HG03354 (cell line): ENCODE measurements around the gene ELP4.
A peak's percentile ranks its signal among the peaks of the same experiment; 100 is the strongest.
"Not testable (repeated sequence)": the region's sequence is repeated elsewhere in the genome, so short reads cannot be mapped to it uniquely, and the experiment has no call there.

ENCODE experiments used
- ATAC-seq: cut with Tn5 transposase; IDR thresholded peaks from one replicate; pipeline ENCODE4 v1.9.1; 2021; ENCODE audit warnings: mild to moderate bottlenecking; ENCODE audit not compliant: unreplicated experiment, poor library complexity, severe bottlenecking

The ELP4 gene

GRCh38 chr11:31636983-31637382, 127.4 kb downstream of the ELP4 start:
- no peak for ATAC-seq

- no peak for ATAC-seq
Measured at GRCh38 chr11:31640611-31641010, 131.0 kb downstream of the ELP4 start.

GRCh38 chr11:31641477-31642062, 132.0 kb downstream of the ELP4 start:
- no peak for ATAC-seq

- ATAC-seq, result no peak
Measured at GRCh38 chr11:31643857-31644256, 134.3 kb downstream of the ELP4 start.

- ATAC-seq, result no peak
Measured at GRCh38 chr11:31645747-31646146, 136.2 kb downstream of the ELP4 start.

DNA sequence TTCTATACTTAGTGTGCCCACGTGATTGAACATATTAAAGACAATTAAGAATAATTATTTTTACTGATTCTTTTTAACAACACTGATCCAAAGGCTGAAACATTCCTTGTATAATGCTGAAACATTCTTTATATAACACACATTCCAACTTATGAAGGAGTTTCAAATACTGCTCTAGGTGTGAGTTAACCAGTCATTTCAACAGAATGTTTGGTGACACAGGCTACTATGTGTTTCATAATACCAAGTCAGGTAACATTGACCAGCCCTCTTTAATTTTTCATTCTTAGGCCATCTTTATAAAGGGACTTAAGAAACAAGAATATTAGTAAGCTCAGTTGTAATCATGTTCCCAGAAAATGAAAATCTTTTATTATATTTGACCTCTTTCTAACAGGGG, 136.6 kb downstream of the ELP4 start:
- no peak for ATAC-seq

DNA sequence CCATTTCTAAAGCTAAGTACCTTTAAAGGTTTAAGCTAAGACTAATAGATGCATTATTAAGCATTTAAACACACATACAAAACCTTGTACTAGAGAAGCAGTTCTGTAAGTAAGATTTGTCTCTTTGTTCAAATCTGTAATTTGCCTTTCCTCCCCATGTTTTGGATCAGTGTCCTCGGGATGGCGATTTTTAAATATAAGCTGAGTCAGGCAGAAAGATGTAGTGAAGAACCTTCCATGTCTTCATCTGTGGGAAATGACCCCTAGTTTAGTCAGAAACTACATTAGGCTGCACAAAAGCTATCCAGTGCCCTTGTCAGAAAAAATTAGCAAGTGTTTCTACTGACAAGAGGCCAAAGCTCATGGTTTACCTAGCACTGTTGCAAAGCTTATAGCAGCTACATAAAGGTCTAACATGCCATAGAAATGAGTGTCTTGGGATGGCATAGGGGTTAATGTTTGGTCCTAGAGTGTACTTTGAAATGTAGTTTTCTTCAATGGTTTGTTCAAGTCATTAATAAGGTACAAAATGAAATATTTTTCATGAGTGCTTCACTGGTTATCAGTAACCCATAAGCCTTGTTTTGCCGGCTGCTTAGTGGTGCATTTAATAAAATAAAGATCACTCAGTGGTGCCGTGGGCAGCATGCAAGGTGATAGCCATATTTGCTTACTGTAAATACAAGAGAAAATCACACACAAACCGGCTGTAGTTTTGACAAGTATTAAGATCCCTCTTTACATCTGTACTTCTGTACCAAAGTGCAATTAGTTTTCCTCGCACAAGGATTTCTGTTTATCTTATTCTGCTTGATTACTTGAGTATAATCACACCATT, 139.8 kb downstream of the ELP4 start:
- ATAC-seq, result no peak

- ATAC-seq, result peak; percentile 52
Measured at GRCh38 chr11:31651208-31651607, 141.6 kb downstream of the ELP4 start.

- peak; percentile 67 for ATAC-seq
Measured at GRCh38 chr11:31651822-31652221, 142.3 kb downstream of the ELP4 start.

DNA sequence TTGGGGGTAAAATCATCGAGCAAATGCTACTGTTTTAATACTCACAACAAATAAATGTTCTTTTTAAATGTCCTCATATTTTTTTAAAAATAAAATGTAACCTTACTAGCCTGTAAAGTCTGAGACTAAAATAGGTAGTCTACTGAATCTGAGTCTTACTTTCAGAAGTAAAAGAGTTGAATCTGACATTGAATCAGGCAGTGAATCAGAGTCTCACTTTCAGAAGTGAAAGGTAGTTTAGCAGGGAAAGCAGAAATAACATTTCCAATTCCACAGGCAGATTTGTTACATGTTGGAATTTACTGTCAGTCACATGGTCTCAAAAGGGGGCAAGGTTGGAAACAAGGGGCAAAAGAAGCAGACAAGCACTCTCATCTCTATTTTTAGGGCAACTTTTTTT, 143.0 kb downstream of the ELP4 start:
- ATAC-seq, result no peak

DNA sequence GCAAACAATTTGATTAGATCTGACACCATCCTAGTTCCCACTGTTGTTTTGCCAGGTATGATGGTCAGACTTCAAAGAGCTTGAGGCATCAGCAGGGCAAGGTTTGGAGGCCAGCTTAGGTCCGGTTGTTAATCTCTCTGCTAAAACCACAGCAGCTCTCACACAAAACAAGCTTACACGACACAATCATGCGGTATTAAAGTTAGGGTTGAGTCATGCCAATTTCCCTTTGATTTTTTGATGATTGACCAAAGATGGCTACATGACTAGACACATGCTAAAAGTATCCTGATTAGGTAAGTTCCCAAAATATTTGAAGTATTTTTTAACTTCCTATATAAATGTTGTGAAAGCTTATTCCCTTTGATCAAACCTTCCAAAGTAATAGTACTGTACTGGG, 145.9 kb downstream of the ELP4 start:
- ATAC-seq, result no peak

- ATAC-seq, result no peak
Measured at GRCh38 chr11:31656051-31656450, 146.5 kb downstream of the ELP4 start.

DNA sequence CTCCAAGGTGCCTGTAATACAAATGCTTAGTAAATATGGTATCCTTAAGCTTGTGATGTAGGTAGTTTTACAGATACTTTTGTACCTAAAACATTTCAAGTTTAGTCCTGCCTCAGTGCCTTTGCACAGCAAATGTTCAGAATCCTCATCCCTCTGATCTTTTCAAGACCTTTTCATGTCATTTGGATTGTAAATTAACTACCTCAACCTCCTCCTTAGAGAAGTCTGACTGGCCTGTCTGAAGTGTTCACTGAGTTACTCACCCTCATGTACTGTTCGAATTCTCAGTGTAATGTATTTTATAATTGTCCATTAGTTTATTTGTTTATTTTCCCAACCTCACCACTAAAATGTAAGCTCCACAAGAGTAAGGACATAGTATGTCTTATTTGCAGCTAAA, 147.5 kb downstream of the ELP4 start:
- no peak for ATAC-seq

- no peak for ATAC-seq
Measured at GRCh38 chr11:31664129-31664528, 154.6 kb downstream of the ELP4 start.

DNA sequence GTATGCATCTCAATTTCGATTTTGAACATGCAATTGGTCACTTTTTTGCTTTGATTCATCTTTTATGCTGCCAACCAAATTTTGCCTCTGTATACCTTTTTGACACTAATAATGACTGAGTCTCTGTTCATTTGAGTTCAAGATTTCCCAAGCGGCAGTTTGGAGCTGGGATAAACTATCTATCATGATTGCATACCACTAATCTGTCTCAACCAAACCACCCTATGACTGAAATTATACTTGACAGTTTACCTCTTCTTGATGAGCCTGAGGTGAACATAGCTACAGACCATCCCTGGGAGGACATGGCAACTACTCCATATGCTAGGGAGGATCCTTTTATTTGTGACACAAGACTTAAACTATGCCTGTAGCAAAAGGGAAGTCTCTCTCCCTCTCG, 155.4 kb downstream of the ELP4 start:
- no peak for ATAC-seq

GRCh38 chr11:31671681-31672080, 162.1 kb downstream of the ELP4 start:
- no peak for ATAC-seq

GRCh38 chr11:31673108-31673507, 163.5 kb downstream of the ELP4 start:
- not testable (repeated sequence) for ATAC-seq

- ATAC-seq, result no peak
Measured at GRCh38 chr11:31676280-31676982, 166.9 kb downstream of the ELP4 start.

DNA sequence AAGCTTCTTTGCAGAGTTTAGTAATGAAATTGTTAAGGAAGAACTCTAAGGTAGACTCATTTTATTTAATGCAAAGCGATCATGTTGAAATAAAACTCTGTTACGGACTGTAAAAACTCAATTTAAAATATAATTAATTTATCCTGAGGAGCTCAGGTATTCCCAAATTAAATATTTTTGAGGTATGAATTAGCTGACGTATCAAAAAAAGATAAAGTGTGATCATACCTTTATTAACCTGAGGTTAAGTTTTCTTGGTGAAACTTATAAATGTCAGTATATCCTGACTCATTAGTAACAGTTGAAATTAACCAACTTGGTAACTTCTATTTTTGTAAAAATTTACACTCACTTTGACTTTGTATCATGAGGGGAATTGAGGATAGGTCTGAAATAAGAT, 171.2 kb downstream of the ELP4 start:
- no peak for ATAC-seq

DNA sequence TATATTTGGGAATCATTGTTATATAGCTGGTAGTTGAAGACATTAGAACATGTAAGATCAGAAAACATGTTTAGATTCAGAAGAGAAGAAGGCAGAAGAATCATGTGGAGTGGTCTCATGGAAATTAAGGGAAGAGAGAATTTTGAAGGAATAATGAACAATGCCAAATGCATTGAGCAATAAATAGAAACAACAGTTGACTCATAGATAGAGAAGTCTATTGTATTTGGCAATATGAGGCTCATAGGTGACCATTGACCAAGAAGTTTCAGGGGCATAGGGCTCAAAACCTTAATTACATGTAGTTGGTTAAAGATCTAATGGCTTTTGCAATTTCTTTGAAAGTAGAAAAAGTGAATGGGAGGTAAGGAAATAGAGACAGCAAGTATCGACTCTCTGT, 177.7 kb downstream of the ELP4 start:
- ATAC-seq, result no peak

DNA sequence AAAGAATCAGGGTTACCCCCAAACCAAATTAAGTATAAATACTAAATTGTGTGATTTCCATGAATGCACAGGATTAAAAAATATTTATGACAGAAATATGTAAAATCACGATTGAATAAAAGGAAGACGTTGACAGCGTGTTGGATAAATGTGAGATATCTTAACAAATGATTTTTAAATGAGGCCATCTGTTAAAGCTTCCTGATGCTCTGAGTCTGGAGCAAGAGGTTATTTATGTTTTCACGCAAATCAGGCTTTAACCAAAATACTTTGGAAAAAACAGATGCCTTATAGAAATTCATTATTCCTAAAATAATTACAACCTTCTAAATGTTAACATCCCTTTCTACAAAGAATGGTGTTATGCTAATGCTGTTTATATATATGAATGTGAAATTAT, 178.3 kb downstream of the ELP4 start:
- ATAC-seq, result no peak
